HepG2 (cell line): ENCODE results near the gene PLCG2. TPM values are rescaled to one million over a fixed set of nuclear protein-coding genes. Genes with fewer than 3 reads are reported as not detected.
A peak's percentile ranks its signal among the peaks of the same experiment; 100 is the strongest.

Source experiments
- ADNP ChIP-seq: sonication (generic); formaldehyde crosslinking; IDR thresholded peaks from 2 replicates; pipeline ENCODE4 v1.4.0; 2020; ENCODE audit warnings: missing genetic modification reagents
- CC2D1A ChIP-seq: sonication (generic); formaldehyde crosslinking; IDR thresholded peaks from 2 replicates; pipeline ENCODE4 v1.8.1; 2023; ENCODE audit warnings: mild to moderate bottlenecking, missing genetic modification reagents
- CREB3 ChIP-seq: sonication (generic); formaldehyde crosslinking; IDR thresholded peaks from 2 replicates; pipeline ENCODE4 v1.5.0; 2020; ENCODE audit warnings: missing genetic modification reagents
- HNRNPL ChIP-seq: fragments of 200-400 bp; formaldehyde crosslinking; IDR thresholded peaks from 2 replicates; pipeline ENCODE4 v1.6.1; 2017; ENCODE audit warnings: mild to moderate bottlenecking, low read depth, low read length
- KDM1A ChIP-seq: IDR thresholded peaks from 2 replicates; pipeline ENCODE4 v1.6.1; 2016; ENCODE audit warnings: missing compliant biosample characterization
- KMT2B ChIP-seq: IDR thresholded peaks from 2 replicates; pipeline ENCODE4 v1.6.1; 2016; ENCODE audit warnings: missing genetic modification reagents, missing compliant biosample characterization
- MAF1 ChIP-seq: sonication (generic); formaldehyde crosslinking; IDR thresholded peaks from 2 replicates; pipeline ENCODE4 v1.5.0; 2020; ENCODE audit warnings: missing genetic modification reagents, borderline replicate concordance
- NR0B2 ChIP-seq: sonication (generic); formaldehyde crosslinking; IDR thresholded peaks from 2 replicates; pipeline ENCODE4 v1.4.0; 2020; ENCODE audit warnings: mild to moderate bottlenecking, missing genetic modification reagents
- PAF1 ChIP-seq: IDR thresholded peaks from 2 replicates; pipeline ENCODE4 v1.6.1; 2016; ENCODE audit warnings: missing genetic modification reagents, missing compliant biosample characterization
- POGZ ChIP-seq: sonication (generic); formaldehyde crosslinking; IDR thresholded peaks from 2 replicates; pipeline ENCODE4 v1.4.0; 2020; ENCODE audit warnings: mild to moderate bottlenecking, missing genetic modification reagents
- SKI ChIP-seq: fragments of 450-650 bp; IDR thresholded peaks from one replicate; pipeline ENCODE4 v1.6.1; 2018; ENCODE audit warnings: mild to moderate bottlenecking; ENCODE audit not compliant: partially characterized antibody
- ZBTB37 ChIP-seq: sonication (generic); formaldehyde crosslinking; IDR thresholded peaks from 2 replicates; pipeline ENCODE4 v1.4.0; 2020; ENCODE audit warnings: mild to moderate bottlenecking, missing genetic modification reagents
- ZMYM3 ChIP-seq: sonication (generic); formaldehyde crosslinking; IDR thresholded peaks from 2 replicates; pipeline ENCODE4 v1.5.1; 2020; ENCODE audit warnings: mild to moderate bottlenecking, missing genetic modification reagents
- ZNF180 ChIP-seq: sonication (generic); formaldehyde crosslinking; IDR thresholded peaks from 2 replicates; pipeline ENCODE4 v1.4.0; 2020; ENCODE audit warnings: low read depth, missing genetic modification reagents, borderline replicate concordance
- ZNF337 ChIP-seq: sonication (generic); formaldehyde crosslinking; IDR thresholded peaks from 2 replicates; pipeline ENCODE4 v1.5.1; 2020; ENCODE audit warnings: missing genetic modification reagents, low read depth, mild to moderate bottlenecking, borderline replicate concordance
- ZNF367 ChIP-seq: sonication (generic); formaldehyde crosslinking; IDR thresholded peaks from 2 replicates; pipeline ENCODE4 v1.4.0; 2020; ENCODE audit warnings: missing genetic modification reagents, borderline replicate concordance
- ZNF441 ChIP-seq: sonication (generic); formaldehyde crosslinking; IDR thresholded peaks from 2 replicates; pipeline ENCODE4 v1.7.0; 2021; ENCODE audit warnings: missing genetic modification reagents, borderline replicate concordance
- ZNF616 ChIP-seq: sonication (generic); formaldehyde crosslinking; IDR thresholded peaks from 2 replicates; pipeline ENCODE4 v1.5.0; 2020; ENCODE audit warnings: low read depth, mild to moderate bottlenecking, missing genetic modification reagents
- ZNF646 ChIP-seq: sonication (generic); formaldehyde crosslinking; IDR thresholded peaks from 2 replicates; pipeline ENCODE4 v1.9.0; 2021; ENCODE audit warnings: mild to moderate bottlenecking, missing genetic modification reagents
- ZNF788 ChIP-seq: sonication (generic); formaldehyde crosslinking; IDR thresholded peaks from 2 replicates; pipeline ENCODE4 v1.5.0; 2020; ENCODE audit warnings: mild to moderate bottlenecking, missing genetic modification reagents, borderline replicate concordance
- ZNF790 ChIP-seq: sonication (generic); formaldehyde crosslinking; IDR thresholded peaks from 2 replicates; pipeline ENCODE4 v1.8.0; 2022; ENCODE audit warnings: missing genetic modification reagents, mild to moderate bottlenecking, borderline replicate concordance
- polyA plus RNA-seq, 8 experiments: library from polyadenylated mRNA; depleted of rRNA in 3 of 8; stranded (reverse) in 7 of 8; unstranded in 1 of 8; fragments of >200 nt; fragmentation: Illumina TruSeq in 4 of 8; extraction: Trizol in 4 of 8; gene quantifications; 2 replicates each; pipeline versions ENCODE4 v1.2.1 to v1.2.3, GENCODE V29; 2011 to 2016; ENCODE audit warnings: low read depth in 4 of 8, missing spikeins in 1 of 8, mixed read lengths in 1 of 8; ENCODE audit not compliant: insufficient read depth in 1 of 8
- total RNA-seq, 5 experiments: library from RNA; depleted of rRNA; stranded (reverse); fragments of >200 nt; fragmentation: Illumina TruSeq; extraction: Trizol; gene quantifications; 2 replicates each; pipeline ENCODE4 v1.2.3, GENCODE V29; 2016; ENCODE audit warnings: low read depth in 1 of 5

Gene PLCG2
- total and polyA plus RNA-seq, 2 of the 13 experiments (the other 11 are each of a cell fraction or from before 2014, with no cell fraction given) = 0.13 to 0.18 TPM

- TF ChIP-seq ZNF646 (CRISPR knock-in tag) (no peak), ZNF337 (CRISPR knock-in tag) (no peak), ZNF180 (CRISPR knock-in tag) (no peak), ZNF616 (CRISPR knock-in tag) (no peak), CREB3 (CRISPR knock-in tag) (no peak), HNRNPL (no peak), ZMYM3 (CRISPR knock-in tag) (peak; percentile 88), MAF1 (CRISPR knock-in tag) (no peak), ZNF790 (CRISPR knock-in tag) (no peak), ADNP (CRISPR knock-in tag) (peak; percentile 13; the same call in 1 of the 2 replicates), KMT2B (no peak), ZBTB37 (CRISPR knock-in tag) (no peak), CC2D1A (CRISPR knock-in tag) (no peak), ZNF788 (CRISPR knock-in tag) (no peak), POGZ (CRISPR knock-in tag) (0 out of 2 replicates have a peak, but pooled peaks have one; percentile 12), ZNF441 (CRISPR knock-in tag) (no peak), PAF1 (no peak), SKI (no peak), KDM1A (CRISPR knock-in tag) (peak; percentile 79; the same call in 1 of the 2 replicates), ZNF367 (CRISPR knock-in tag) (0 out of 2 replicates have a peak, but pooled peaks have one; percentile 67), NR0B2 (CRISPR knock-in tag) (no peak)
Observed at GRCh38 chr16:81767987-81768592, 11.0 kb upstream of the PLCG2 start (continued).
